Ascending aorta (tissue), 2 donors: Measurements from ENCODE around the gene TMEM30A. TPM values are rescaled to one million over a fixed set of nuclear protein-coding genes. Genes with fewer than 3 reads are reported as not detected.

Experiments
- DNase-seq, 2 donors: peaks; one replicate each; pipeline ENCODE4 v3.0.0-alpha.2; 2019; ENCODE audit warnings: low spot score in 2 of 2
- H3K27ac ChIP-seq, 2 donors: fragments of 200-600 bp; sonication (generic); one replicate each; pipeline ENCODE4 v1.5.1; 2016 to 2017; ENCODE audit warnings: mild to moderate bottlenecking in 1 of 2
- H3K27me3 ChIP-seq: fragments of 200-600 bp; sonication (generic); one replicate; pipeline ENCODE4 v1.5.1; 2017
- H3K36me3 ChIP-seq, 2 donors: fragments of 200-600 bp; sonication (generic); one replicate each; pipeline ENCODE4 v1.5.1; 2016
- H3K4me1 ChIP-seq, 2 donors: fragments of 200-600 bp; sonication (generic); one replicate each; pipeline ENCODE4 v1.5.1; 2016 to 2017; ENCODE audit warnings: mild to moderate bottlenecking in 1 of 2
- H3K4me3 ChIP-seq, 2 donors: fragments of 200-600 bp; sonication (generic); one replicate each; pipeline ENCODE4 v1.5.1; 2016 to 2017; ENCODE audit warnings: mild to moderate bottlenecking in 1 of 2
- H3K9me3 ChIP-seq, 2 donors: fragments of 200-600 bp; sonication (generic); one replicate each; pipeline ENCODE4 v1.5.1; 2016
- intact Hi-C: fragments of 100-400 bp; cut with DNase I; formaldehyde crosslinking; loops from one replicate; pipeline ENCODE4 v1.15.1; 2023
- total RNA-seq: library from RNA; depleted of rRNA; stranded (reverse); fragments of >200 nt; gene quantifications from one replicate; pipeline ENCODE4 v1.1.0, GENCODE V29; 2016
- TF ChIP-seq, protein P1 (sequence below), 3 experiments: fragments of 200-600 bp in 2 of 3; fragments of 450-650 bp in 1 of 3; sonication (generic) in 2 of 3; IDR thresholded peaks; one replicate each; pipeline ENCODE4 v1.5.1; 2016 to 2019; ENCODE audit warnings: antibody characterized with exemption in 3 of 3, mild to moderate bottlenecking in 1 of 3, moderate library complexity in 1 of 3

The TMEM30A gene
- total RNA-seq, 1 donor from 2014 or later: 54.8 TPM

DNA sequence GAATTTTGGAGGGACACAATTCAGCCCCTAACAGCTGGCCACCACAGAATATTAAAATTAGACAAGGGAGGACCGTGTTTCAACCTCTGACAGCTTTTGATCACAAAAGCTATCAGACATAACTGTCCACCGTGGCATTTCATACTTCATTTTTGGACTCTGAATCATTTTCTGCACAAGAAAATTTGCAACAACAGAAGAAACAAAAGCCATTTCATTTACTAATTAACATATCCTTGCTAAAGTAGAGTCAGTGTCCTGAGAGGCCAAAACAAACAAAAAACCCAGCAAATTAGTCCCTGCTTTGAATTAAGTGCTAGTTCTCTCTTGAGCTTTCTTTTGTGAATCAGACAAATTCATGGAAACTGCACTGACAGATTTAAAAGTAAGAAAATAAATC is 61.2 kb downstream of the TMEM30A start:
- DNase-seq: no peak
- no peak overlapping the region for H3K27ac ChIP-seq
- H3K4me3 ChIP-seq: no peak overlapping the region
- H3K9me3 ChIP-seq: no peaks in the 10 kb centered on the region
- no peaks in the 10 kb centered on the region for H3K4me1 ChIP-seq
- intact Hi-C loops: no loop called here
- H3K36me3 ChIP-seq: no peaks in the 10 kb centered on the region
- H3K27me3 ChIP-seq: no peaks in the 10 kb centered on the region
- TF ChIP-seq, protein P1, sequence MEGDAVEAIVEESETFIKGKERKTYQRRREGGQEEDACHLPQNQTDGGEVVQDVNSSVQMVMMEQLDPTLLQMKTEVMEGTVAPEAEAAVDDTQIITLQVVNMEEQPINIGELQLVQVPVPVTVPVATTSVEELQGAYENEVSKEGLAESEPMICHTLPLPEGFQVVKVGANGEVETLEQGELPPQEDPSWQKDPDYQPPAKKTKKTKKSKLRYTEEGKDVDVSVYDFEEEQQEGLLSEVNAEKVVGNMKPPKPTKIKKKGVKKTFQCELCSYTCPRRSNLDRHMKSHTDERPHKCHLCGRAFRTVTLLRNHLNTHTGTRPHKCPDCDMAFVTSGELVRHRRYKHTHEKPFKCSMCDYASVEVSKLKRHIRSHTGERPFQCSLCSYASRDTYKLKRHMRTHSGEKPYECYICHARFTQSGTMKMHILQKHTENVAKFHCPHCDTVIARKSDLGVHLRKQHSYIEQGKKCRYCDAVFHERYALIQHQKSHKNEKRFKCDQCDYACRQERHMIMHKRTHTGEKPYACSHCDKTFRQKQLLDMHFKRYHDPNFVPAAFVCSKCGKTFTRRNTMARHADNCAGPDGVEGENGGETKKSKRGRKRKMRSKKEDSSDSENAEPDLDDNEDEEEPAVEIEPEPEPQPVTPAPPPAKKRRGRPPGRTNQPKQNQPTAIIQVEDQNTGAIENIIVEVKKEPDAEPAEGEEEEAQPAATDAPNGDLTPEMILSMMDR (IDR thresholded peaks at IDR 0.05): no peak

DNA sequence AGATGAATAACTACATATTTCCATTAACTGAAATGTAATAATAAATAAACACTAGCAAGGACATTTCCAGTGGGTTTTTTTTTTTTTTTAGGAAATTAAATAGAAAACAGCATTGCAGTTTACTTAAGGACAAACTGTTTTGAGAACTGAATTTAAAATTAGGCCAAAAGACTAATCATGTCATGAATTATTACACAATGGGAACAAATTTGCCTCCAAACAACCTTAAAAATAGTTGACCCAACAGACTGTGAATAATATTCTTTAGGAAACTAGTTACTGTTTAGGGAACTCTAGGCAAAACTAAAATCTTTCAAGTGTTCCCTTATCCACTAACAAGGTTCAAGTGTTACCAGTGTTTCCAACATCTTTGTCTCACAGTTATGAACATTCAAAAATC is 62.3 kb downstream of the TMEM30A start:
- Histone ChIP-seq H3K9me3 (no peaks in the 10 kb centered on the region), H3K27me3 (no peaks in the 10 kb centered on the region), H3K36me3 (no peaks in the 10 kb centered on the region), H3K27ac (no peak overlapping the region), H3K4me3 (no peak overlapping the region), H3K4me1 (no peaks in the 10 kb centered on the region)
- intact Hi-C loops: no loop called here
- DNase-seq: no peak
- TF ChIP-seq, protein P1 (IDR thresholded peaks at IDR 0.05): no peak

DNA sequence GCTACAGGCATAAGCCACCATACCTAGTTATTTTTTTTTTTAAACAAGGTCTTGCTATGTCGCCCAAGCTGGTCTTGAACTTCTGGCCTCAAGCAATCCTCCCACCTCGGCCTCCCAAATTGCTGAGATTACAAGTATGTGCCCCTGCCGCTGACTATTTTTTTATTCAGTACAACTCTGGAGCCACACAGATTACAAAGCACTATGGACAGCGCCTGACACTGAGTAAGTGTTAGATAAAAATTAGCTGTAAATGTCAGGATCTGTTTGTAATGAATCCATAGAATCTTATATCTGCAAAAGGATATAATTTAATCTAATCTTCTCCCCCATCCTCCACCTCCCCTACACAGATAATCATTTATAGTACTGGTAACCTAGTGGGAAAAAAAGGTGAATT is 63.5 kb downstream of the TMEM30A start:
- no peak overlapping the region for H3K27ac ChIP-seq

DNA sequence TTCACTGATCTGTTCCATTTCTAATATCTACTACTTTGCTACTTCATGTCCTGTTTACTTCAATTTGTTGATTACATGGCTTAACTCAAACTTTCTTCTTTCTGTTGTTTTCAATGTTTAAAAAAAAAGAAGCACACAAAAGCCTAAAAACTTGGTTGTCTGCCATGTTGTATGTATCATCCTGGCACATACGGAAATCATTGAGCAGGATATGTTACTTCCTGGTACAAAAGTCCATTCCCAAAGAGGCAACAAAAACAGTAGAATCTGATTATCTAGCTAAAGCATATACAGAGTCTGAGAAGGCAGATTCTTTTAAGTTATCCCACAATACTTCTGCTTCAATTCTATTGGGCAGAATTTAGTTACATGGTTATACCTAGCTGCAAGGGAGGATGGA is 64.2 kb downstream of the TMEM30A start:
- intact Hi-C loops: no loop called here
- no peaks in the 10 kb centered on the region for H3K36me3 ChIP-seq
- TF ChIP-seq, protein P1 (IDR thresholded peaks at IDR 0.05): no peak
- H3K4me3 ChIP-seq: no peak overlapping the region
- DNase-seq: no peak
- no peak overlapping the region for H3K27ac ChIP-seq
- H3K9me3 ChIP-seq: no peaks in the 10 kb centered on the region
- H3K27me3 ChIP-seq: no peaks in the 10 kb centered on the region
- H3K4me1 ChIP-seq: peaks cover 0 to 3% of the 10 kb centered on the region in 2 donors

More for the DNA sequence above, 63.5 kb downstream of the TMEM30A start:
- TF ChIP-seq, protein P1 (IDR thresholded peaks at IDR 0.05): no peak
- intact Hi-C loops: no loop called here
- no peaks in the 10 kb centered on the region for H3K36me3 ChIP-seq
- no peaks in the 10 kb centered on the region for H3K27me3 ChIP-seq
- no peak overlapping the region for H3K4me3 ChIP-seq
- peaks cover 0 to 3% of the 10 kb centered on the region in 2 donors for H3K4me1 ChIP-seq
- H3K9me3 ChIP-seq: no peaks in the 10 kb centered on the region
- no peak for DNase-seq

DNA sequence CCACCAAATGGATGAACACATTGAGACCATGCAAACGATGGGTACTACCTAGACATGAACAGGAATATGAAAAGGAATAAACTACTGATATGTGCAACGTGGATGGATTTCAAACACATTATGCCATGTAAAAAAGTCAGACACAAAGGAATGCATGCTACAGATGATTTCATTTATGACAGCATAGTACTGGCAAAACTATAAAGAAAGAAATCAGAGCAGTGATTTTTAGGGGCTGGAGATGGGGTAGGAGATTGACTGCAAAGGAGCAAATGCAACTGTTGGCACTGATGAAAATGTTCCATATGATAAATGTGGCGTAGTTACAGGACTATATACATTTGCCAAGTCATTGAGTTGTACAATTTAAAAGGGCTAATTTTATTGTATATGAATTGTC is 65.3 kb downstream of the TMEM30A start:
- no peak overlapping the region for H3K27ac ChIP-seq
- DNase-seq: no peak
- TF ChIP-seq, protein P1 (IDR thresholded peaks at IDR 0.05): no peak
- no peak overlapping the region for H3K4me3 ChIP-seq
- peaks cover 0 to 3% of the 10 kb centered on the region in 2 donors for H3K4me1 ChIP-seq
- no peaks in the 10 kb centered on the region for H3K27me3 ChIP-seq
- H3K36me3 ChIP-seq: no peaks in the 10 kb centered on the region
- intact Hi-C loops: no loop called here
- H3K9me3 ChIP-seq: no peaks in the 10 kb centered on the region

DNA sequence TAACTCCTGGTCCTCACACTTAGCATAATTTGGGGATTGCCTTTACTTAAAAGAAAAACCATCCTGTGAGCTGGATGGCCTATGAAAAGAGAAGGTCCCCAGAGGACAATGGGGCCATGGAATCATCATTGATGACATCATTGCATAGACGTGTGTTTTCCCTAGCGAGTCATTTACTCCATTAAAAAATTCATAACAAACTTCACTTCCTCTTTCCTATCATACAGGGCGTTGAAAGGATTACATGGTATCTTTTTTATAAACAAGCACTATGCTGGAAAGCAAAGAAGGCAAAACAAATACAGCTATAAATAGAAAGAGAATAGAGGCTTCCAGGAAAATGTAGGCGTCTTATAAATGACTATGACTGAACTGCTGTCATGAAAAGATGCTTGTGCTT is 67.4 kb downstream of the TMEM30A start:
- H3K9me3 ChIP-seq: no peaks in the 10 kb centered on the region
- TF ChIP-seq, protein P1 (IDR thresholded peaks at IDR 0.05): no peak
- peaks cover 0 to 3% of the 10 kb centered on the region in 2 donors for H3K4me1 ChIP-seq
- H3K4me3 ChIP-seq: no peak overlapping the region
- intact Hi-C loops: no loop called here
- DNase-seq: no peak
- no peaks in the 10 kb centered on the region for H3K36me3 ChIP-seq
- H3K27me3 ChIP-seq: no peaks in the 10 kb centered on the region
- no peak overlapping the region for H3K27ac ChIP-seq
